HG03039 (cell line): ENCODE results near the gene UNC13D.

Source experiments
- ATAC-seq: cut with Tn5 transposase; IDR thresholded peaks from one replicate; pipeline ENCODE4 v1.9.1; 2021; ENCODE audit warnings: mild to moderate bottlenecking, moderate library complexity; ENCODE audit not compliant: unreplicated experiment

Gene UNC13D

DNA sequence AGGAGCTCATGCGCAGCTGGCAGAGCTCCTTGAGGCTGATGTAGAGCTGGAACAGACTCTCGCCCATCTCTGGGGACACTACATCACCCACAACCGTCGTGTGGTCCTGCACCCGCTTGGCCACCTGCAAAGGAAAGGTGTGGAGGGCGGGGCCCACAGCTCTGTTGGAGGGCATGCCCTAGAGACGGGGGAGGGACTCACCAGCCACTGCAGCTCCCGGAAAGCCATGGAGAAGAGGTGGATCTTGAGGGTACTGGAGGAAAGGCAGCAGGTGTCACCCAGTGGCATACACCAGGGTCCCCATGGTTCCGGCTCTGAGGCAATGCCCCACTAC lies 8.6 kb downstream of the UNC13D start:
- no peak for ATAC-seq

DNA sequence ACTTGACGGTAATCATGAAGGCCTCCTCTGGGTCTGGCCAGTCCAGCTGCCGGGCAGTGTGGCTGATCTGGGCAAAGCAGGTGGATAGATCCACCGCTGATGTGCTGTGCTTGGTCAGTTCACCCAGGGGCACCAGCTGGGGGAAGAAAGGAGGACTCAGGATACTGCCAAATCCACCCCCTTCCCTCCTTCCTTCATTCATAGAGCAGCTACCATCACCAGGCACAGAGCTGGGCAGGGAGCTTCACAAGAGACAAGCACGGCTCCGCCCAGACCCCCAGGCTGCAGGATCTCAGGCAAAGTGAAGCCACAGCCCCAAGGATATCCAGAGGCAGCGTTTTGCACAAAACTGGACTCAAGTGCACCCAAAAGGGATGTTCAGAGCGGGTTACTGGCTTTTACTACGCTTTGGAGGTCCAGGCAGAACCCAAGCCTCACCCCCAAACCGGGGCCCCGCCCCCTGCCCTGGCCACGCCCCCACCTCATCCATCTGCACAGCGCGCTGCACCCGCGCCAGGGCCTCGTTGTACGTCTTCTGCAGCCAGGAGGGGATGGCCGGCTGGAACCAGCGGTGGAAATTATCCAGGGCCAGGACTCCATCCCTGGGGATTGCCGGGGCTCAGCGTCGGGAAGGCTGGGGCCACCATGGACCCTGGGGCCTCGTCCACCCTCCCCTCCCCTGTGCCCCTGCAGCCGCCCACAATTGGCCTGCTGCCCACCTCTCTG lies 9.1 kb downstream of the UNC13D start:
- no peak for ATAC-seq

- no peak for ATAC-seq
These were observed 9.8 kb downstream of the UNC13D start for GRCh38 chr17:75834279-75834920.

GRCh38 chr17:75832652-75833400 lies 11.4 kb downstream of the UNC13D start:
- no peak for ATAC-seq

DNA sequence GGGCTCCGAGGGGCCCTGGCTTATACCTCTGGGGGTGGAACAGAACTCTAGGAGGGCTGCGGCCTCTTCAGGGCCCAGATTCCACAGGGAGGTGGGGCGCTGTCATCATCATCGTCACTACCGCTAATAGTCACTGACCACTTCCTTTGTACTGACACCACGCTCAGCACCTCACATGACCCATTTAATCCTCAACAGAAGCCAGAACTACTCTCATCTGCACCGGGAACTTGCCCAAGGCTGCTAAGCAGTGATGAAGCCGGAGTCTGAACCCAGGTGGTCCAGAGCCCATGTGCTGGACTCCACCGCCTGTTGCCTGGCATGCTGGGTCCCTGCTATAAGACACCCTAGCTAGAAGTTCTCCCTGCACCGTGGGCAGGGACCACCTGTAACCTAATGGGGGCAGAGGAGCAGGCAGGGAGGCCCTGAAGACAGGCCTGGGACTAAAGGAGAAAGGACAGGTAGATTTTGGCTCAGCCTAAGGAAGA lies 12.0 kb downstream of the UNC13D start:
- ATAC-seq: no peak

GRCh38 chr17:75831032-75831571 lies 13.1 kb downstream of the UNC13D start:
- no peak for ATAC-seq

DNA sequence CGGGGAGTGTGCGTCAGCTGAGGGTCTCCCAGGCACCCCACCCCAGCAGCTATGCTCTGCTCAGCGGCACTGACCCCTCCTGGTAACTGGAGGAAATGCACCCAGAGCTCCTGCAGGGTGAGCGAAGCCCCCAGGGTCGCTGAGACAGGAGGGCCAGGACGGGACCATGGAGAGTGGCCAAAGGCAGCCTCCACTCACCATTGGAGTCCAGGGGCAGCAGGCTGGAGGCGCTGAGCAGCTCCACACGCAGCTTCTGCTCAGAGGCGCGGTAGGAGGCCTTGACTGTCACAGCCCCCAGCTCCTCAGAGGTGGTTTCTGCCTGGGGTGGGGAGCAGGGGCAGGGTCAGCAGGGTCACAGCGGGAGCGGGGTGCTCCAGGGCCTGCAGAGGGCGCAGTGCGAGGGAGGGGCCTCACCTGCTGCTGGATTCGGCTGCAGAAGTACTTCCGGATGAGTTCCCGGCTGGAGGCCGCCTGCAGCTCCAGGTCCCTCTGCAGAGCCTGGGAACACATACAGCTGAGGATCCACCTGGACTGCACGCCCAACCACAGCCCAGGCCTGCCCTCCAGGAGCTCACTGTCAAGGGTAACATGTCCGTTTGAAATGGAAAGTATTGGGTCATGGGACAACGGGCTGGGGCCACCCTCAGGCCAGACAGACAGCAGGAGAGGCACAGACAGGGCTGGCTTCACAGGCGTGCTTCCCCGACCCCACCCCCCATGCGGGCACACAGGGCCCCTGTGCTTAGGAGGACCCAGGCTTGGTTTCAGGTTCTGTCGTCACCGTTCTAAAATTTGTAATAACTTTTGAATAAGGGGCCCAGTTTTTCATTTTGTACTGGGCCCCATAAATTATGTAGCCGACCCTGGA lies 13.8 kb downstream of the UNC13D start:
- no peak for ATAC-seq

GRCh38 chr17:75829747-75830146 lies 14.5 kb downstream of the UNC13D start:
- ATAC-seq: no peak

DNA sequence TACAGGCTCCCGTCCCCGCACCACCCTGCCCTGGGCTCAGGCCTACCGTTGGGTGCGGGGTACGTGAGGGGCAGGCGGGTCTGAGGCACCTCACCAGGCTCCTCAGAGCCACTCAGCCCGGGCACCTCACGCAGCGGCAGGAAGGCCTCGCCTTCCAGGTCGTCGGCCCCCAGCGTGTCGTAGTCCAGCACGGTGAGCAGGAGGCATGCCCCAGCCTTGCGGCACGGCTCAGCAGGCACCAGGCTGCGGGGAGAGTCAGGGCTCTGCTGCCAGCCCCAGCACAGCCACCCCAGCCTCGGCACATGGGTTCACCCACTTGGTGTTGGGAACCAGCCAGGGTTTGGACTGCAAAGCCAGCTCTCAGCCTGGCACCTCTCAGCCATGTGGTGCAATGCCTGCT lies 15.5 kb downstream of the UNC13D start:
- no peak for ATAC-seq

DNA sequence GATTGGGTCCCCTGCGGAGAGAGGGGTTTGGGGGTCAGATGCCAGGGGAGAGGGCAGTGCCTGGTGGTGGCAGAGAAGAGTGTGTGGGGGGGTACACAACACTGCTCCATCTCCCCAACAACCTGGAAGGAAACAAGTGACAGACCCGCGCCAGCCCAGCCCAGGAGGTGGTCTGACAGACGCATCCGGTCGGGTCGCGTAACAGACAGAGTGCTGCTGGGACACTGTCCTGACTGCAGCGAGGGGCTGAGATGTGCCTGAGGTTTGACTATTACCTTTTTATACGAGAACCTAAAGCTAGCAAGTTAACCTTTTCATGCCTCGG lies 16.2 kb downstream of the UNC13D start:
- ATAC-seq: no peak

- ATAC-seq: no peak
These were observed 16.7 kb downstream of the UNC13D start for GRCh38 chr17:75827308-75828075.

DNA sequence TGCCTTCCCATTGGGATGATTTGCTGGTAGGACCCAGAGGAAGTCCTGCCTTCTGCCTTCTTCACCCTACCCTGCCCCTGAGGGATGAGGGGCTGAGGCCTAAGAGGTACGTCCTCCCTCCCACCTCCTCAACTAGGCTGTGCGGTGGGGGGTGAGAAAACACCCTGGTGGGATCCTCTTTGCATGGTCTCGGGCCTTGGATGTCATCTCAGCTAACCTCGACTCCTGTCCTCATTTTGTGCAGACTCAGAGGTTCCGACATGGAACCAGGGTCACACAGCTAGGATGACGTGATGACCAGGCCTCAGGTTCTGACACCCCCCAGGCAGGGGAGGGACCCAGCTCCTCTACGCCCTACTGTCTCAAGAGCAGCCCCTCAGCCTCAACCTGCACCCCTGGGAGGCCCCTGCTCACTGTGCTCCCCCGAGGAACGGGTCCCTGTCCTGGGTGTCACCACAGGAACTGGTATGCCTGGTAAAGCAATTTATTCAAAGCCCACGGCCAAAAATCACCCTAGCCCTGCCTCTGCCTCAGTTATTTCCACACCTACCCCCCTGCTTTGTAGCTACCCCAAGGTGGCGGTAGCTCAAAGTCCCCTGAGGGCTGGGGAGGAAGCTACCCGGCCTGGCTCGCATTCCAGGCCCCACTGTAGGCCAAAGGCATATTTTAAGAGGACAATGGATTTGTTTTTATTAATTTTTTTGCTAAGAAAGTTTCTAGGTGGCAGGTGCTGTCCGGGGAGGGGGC lies 17.5 kb downstream of the UNC13D start:
- no peak for ATAC-seq

DNA sequence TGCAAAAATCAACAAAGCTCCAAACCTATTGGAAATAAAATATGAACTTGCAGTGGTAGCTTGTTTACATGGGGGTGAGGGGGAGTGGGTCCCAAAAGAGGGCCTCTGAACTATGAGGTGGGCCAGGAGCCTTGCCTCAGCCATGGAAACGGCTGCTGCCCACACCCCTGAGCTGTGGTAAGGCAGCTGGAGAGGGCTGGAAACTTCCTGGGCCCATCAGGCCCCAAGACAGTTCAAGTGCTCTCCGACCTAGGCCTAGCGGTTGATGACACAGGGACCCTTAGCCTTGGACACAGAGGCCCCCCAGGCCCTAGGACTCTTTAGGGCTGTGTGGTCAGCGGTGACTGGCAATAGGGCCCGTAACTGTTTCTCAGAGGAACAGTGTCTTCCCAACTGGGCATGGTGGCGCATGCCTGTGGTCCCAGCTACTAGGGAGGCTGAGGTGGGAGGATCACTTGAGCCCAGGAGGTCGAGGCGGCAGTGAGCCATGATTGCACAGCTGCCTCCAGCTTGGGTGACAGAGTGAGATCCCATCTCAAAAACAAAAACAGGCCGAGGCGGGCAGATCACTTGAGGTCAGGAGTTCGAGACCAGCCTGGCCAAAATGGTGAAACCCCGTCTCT lies 18.3 kb downstream of the UNC13D start:
- no peak for ATAC-seq

DNA sequence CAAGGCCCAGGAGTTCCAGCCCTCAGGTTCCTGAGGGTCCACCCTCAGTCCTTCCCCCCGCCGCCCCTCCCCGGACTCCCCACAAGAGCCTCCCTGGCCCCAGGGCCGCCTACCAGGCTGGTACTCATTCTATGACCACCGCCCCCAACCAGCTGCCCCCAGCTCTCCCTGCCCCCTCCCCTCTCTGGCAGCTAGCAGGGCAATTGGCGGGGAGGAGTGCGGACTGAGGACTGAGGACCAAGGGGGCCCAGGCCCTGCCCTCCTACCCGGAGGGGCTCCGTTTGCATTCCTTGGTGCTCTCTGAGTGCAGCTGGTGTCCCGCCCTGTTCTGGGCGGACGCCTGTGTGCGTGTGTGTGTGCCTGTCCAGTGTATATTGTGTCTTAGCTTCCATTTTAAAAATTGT lies 19.1 kb downstream of the UNC13D start:
- no peak for ATAC-seq

- no peak for ATAC-seq
These were observed 19.5 kb downstream of the UNC13D start for GRCh38 chr17:75824666-75825065.

DNA sequence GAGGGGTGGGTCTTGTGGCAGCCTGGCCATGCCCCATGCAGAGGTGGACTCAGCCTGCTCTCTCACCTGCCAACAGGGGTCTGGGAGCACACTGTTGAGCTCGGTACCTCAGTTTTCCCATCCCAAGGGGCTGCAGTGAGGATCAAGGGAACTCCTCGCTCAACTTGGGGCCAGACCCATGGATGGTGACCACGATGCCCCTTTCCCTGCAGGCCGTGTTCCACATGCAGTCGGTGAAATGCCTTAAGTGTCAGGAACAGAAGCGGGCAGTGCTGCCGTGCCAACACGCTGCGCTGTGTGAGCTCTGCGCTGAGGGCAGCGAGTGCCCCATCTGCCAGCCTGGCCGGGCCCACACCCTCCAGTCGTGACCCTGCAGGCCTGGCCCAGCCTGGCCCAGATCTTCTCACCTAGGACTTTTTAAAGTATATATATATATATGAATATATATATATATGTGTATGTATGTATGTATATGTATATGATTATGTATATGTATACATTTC lies 20.1 kb downstream of the UNC13D start:
- ATAC-seq: no peak

DNA sequence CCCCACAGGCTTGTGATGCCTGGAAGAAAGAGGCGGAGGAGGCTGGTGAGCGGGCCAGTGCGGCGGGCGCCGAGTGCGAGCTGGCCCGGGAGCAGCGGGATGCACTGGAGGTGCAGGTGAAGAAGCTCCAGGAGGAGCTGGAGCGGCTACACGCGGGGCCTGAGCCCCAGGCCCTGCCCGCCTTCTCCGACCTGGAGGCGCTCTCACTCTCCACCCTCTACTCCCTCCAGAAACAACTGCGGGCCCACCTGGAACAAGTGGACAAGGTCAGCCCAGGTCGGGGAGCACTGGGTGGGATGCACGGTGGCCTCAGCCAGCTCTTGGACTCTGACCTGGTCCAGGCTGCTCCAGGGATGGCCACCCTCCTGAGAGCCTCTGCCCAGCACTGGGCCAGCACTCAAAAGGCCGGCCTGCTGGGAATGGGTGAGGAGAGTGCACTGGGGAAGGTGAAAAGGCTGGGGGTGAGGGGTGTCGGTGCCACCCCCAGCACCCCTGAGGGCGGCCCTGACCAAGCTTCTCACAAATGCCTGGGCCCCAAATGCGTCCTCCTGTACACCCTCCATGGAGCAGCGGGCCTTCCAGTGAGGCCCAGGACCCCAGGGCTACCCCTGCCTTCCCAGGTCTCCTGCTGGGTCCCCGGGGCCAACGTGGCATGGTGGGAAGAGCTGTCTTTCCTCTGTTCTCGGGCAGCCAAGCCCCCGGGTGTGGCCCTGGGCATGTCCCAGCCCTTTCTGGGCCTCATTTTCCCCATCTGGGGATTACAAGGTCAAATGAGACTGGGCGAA lies 20.8 kb downstream of the UNC13D start:
- ATAC-seq: no peak

DNA sequence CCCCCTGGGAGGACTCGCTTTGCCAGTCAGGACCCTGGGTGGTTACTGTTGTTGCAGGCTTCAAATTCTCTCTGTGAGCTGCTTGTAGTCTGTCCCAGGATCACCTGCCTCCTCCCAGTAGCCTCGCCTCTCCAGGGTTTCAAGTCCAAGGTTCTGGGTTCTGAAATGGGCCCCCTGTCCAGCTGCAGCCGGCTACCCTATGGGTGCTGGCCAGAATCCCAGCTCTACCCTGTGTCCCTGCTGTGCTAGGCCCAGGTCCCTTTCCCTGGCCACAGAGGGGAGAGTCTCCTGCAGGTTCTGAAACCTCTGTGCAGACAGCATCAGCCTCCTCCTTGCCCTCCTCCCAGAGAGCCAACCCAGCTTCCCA lies 21.4 kb downstream of the UNC13D start:
- ATAC-seq: no peak
